HG03108 (cell line): ENCODE data around the gene SLC25A31.
A peak's percentile ranks its signal among the peaks of the same experiment; 100 is the strongest.

ENCODE experiments used
- ATAC-seq: cut with Tn5 transposase; IDR thresholded peaks from one replicate; pipeline ENCODE4 v1.9.1; 2021; ENCODE audit warnings: moderate library complexity; ENCODE audit not compliant: unreplicated experiment

Gene SLC25A31

DNA sequence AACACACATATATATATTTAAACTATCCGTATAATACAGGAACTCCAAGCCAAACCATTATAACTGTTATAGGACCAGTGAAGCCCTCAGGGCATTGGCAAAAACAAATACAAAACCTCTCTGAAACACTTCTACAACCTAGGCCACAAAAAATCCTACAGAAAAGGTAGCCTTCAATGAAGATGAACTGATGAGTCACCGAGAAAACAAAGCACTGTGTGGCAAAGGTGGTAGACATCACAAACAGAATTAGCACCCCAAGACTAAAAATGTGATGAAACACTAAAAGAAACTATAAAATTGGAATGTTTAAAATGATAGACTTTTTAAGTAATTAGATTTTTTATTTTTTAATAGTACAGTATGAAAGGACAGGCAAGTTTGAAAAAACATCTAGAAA lies 46.4 kb downstream of the SLC25A31 start:
- ATAC-seq = no peak

DNA sequence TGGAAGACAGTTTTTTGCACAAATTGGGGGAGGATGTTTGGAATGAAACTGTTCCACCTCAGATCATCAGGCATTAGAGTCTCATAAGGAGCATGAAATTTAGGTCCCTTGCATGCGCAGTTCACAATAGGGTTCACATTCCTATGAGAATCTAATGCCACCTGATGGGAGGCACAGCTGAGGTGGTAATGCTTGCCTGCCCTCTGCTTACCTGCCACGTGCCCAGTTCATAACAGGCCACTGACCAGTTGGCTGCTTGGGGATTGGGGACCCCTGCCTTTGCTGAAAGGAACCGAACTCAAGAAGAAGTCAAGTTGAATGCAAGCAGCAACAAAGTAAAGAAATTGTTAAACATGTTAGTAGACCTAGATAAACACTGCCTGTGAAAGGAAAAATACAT lies 47.3 kb downstream of the SLC25A31 start:
- ATAC-seq = no peak

DNA sequence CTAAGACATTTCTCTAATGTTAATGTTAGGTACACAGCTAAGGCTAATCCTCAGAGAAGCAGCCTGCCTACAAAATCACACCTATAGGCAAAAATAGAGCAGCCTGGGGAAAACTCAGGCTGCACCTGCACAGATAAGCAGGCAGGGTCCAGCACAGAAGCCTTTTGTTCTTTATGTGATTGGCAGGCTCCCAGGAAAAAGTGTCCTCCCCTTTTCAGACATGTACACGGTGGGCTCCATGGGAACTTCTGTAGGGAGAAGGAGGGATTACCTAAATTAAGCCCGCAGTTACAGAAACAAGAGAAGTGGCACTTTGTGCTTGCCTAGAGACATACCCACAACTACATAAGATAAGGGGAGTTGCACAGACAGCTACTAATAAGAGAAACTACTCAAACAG lies 47.9 kb downstream of the SLC25A31 start:
- no peak for ATAC-seq

DNA sequence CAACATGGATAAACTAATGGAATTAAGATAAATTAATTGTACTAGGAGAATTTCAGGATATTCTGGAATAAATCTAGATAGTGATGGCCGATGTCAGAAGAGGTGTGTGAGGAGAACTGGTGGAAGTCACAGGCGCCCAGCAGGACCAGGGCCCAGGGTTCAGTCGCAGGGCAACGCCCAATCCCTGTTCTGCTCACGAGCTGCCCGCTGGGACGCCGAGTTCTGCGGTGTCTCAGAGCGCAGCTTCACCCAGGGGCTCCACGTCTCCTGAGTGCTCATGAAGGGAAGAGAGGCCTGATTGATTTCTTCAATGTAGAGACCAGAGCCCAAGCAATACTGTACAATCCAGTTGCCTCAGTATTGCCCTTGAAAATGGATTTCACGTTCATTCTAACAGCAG lies 50.4 kb downstream of the SLC25A31 start:
- ATAC-seq = no peak

DNA sequence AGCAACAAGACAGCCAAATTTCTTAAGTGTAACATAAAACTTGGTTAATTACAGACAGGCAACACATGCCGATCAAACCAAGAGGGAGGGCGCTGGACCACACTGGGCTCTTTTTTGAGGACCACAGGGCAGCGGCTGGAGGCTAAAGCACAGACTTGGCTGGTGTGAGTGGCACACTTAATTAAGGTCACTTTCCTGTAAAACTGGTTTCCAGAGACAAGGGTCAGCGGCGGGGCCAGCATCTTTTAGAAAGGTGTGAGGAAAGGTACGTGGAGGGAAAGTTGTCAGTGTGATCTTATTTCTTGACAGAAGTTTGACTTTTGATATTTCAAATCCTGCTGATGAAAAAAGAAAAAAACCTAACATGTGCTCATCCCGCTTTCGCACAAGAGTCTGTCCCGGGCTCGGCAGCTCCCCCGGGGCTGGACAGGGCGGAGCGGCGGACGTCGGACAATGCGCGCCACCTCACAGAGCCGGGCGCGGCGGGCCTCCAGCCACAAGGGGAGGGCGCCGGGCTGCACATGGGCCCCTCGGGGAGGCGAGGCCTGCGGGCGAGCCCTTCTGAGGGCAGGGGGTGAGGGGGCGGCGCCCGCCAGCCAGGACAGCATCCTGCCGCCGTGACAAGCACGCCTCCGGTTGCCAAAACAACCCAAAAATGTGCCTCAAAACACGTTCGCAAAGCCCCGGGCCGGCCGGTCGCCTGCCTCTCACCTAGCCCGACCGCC lies 51.3 kb downstream of the SLC25A31 start:
- peak; percentile 30 for ATAC-seq

DNA sequence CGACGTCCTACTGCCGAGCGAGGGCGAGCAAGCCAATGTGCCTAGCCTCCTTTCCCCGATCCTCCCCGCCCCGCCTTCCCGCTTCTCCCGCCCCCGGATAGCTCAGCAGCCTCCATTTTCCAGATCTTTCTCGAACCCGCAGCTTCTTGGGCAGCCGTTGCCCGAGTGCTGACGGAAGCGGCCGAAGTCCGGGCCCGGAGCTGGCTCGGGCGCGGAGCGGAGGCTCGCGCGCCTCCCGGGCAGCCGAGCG lies 51.8 kb downstream of the SLC25A31 start:
- ATAC-seq = peak; percentile 73

DNA sequence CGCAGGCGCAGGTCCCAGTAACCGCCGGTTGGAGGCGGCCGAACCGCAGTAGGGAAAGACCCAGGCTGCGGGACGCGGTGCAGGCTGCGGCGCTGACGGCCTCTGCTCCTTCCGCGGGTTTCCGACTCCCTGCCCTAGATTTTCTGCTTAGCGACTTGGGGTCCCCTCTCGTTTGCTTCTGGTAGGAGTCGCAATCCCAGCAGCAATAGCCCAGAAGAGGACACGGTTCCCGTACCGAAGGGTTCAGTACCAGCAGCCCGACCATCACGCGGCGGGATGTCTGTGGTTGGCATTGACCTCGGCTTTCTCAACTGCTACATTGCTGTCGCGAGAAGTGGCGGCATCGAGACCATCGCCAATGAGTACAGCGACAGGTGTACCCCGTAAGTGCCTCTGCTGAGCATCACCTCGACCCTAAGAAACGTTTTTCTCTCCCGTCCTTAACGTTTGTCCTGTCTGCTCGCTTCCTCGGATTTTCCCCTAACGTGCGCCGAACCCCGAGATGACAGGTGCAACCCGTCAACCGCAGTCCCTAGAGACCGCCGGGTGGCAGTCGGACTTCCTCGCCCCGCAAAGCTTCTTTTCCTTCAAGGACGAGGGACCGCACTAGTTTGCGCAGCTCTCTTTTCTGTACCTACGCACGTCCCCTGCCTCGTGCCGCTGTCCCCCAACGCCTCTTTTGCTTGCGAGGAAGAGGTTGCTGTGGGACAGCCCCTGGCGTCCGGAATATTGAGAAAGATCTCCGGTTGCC lies 52.2 kb downstream of the SLC25A31 start, which contains the start of gene HSPA4L:
TSS of gene HSPA4L (plus strand) at position 48 of the 751 bp plus-strand sequence. CDS start at position 277, 229 bp downstream.
- peak; percentile 30 for ATAC-seq

DNA sequence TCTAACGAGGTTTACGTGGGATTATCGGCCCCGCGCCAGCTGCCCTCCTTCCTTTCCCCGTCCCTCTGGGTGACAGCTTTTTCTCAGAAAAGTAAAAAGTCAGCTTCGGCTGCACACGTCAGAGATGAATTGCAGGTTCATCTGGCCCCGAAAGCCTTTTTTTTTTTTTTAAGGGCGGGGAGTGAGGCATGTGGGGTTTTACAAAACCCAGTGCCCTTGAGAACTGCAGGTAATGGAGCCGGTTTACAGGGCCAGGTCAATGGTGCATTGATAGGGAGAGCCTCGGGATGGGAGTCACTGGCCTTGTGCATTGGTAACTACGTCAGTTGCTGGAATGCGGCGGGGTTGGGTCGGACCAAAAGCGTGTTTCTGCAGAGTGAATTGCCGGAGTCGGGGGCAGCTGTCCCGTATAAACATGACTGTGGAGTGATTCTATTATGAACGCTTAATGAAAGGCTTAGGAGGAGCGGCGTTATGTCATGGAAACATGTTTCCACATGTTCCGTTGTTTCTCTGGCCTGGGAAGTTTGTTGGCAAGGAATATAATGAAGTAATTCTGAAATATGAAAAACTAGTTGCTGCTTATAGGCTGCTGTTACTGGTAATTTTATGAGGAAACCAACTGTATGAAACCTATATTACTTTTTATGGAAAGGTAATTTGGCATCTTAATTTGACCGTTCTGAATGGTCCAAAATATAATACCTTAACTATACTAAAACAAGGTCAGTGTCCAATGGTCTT lies 53.0 kb downstream of the SLC25A31 start:
- ATAC-seq = peak; percentile 3

DNA sequence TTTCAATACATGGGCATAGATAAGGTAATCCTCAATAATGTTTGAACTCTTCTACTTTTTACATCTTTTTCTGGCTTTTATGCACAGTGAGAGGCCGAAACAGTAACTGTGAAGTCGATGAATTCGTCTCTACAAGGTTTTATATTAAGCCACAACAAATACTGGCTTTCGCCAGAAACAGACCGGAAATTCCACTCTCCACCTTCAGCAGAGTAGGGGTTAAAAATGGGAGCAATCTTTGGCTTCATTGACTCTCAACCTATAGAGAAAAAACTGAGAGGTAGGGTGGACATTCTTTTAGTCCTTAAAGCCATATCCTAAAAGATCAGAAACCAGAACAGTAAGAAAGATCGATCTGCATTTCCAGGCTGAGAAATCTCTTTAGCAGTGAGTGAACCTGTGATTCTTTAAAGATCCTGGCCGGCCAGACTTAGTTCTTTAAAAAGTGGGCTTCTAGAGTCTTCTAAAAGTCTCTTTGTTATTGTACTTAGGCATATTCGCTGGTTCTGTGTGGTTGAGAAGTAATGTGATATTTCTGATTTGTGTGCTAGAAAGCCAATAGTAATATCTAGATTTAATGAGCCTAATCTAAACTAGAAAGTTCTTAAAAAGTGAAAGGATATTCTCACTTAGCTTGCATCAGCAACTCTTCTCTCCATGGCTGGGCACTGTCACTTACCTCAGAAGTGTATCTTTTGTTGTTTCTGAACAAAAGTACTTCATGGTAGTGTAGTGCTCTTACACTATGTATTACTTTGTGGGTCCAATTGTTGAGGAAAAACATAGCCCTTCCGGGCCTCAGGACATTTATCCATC lies 54.0 kb downstream of the SLC25A31 start:
- no peak for ATAC-seq

DNA sequence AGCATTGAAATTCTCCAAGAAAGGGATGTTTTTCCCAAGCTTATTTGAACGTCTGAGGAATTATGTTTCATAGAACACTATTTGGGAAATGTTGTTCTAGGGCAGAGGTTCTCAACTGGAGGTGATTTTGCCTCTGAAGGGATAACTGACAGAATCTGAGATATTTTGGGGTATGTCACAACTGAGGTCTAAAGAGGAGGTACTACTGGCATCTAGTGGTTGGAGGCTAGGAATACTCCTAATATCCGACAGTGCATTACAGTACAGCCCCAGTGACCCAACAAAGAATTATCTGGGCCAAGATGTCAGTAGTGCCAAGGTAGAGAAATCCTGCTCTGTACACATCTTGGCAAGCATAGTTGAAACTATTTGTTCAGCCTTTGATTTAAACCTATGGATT lies 58.3 kb downstream of the SLC25A31 start:
- ATAC-seq = no peak

DNA sequence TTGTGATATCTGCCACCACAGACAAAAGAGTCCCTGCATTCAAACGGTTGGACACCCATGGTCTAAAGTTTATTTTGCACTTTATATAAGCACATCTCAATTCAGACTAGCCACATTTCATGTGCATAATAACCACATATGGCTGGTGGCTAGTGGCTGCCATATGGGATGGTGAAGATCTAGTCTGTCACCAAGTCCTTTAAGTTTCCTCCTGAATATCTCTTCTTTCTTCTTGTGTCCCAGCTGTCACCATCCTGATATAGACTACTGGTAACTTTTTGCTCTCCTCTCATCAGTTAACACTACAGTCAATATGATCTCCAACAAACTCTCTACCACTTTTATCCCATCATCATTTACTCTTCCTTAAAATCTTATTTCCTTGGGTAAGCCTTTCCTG lies 61.2 kb downstream of the SLC25A31 start:
- ATAC-seq = no peak

DNA sequence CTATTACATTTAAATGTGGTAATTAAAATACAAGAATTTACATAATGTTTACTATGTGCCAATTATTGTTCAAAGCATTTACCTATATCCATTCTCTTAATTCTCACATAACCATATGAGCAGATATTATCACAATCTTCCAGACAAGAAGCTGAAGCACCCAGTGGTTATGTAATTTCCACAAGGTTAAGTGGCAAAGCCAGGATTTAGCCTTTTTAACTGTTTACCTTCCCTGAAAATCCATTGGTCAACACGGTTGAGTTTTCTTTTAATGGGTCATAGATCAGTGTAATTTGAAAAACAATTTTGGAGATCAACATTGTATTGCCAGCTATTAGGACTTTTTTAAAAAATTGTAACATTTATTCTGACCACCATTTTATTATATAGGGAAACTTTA lies 63.3 kb downstream of the SLC25A31 start:
- no peak for ATAC-seq

DNA sequence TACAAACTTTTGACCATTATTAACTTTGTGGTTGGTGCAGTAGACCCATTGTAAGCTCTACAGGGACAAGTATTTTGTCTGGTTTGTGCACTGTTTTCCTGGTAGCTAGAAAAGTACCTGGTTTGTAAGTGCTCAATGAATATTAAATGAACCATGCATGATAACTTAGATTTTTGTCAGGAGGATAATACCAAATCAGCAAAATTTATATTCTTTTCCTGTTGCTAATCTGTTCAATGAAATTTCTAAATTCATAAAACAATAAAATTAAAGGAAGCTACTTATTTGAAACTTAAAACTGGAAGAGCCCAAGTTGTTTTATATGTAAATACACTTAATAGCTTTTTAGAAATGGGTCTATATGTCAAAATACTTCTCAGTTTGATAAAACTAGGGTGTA lies 69.5 kb downstream of the SLC25A31 start:
- ATAC-seq = no peak

DNA sequence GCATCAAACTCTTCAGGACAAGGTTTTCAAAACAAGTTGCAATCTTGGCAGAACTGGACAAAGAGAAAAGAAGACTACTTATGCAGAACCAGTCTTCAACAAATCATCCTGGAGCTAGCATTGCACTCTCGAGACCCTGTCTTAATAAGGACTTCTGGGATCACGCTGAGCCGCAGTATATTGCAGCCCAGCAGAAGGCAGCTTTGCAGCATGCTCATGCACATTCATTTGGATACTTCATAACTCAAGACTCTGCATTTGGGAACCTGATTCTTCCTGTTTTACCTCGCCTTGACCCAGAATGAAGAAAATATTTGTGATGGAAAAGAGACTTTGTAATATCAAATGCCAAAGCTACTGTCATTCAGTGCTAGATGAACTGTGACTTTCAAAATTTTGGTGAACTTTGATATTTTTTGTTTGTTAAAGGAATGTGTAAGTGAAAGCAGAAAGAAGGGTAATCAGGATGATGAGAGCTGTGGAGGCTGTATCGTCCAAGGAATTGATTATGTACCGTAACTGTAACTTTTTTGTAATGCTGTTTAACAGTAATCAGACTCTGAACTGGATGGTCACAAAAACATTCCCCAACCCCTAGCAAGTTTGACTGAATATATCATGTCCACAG lies 79.1 kb downstream of the SLC25A31 start:
- ATAC-seq = no peak

DNA sequence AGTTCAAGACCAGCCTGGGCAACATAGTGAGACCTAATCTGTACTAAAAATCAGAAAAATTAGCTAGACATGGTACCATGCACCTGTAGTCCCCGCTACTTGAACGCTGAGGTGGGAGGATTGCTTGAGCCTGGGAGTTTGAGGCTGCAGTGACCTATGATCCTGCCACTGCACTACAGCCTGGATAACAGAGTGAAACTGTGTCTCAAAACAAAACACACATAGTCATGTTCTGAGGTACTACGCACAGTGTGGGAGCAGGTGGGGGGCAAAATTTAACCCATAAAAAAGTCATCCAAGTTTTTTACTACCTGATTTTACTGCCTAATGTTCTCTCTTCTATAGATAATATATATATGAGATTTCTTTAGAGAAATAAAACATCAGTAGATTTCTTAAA lies 80.4 kb downstream of the SLC25A31 start:
- no peak for ATAC-seq

DNA sequence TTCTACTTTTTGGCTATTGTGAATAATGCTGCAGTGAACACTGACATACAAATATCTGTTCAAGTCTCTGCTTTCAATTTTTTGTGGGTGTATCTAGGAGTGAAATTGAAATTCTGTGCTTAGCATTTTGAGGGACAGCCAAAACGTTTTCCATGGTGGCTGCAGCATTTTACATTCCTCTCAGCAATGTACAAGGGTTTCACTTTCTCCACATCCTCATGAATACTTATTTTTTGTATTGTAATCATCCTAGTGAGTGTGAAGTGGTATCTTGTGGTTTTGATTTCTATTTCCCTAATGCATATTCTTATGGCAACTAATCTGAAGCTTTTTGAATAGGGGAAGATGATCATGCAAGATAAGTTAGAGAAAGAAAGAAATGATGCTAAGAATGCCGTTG lies 92.2 kb downstream of the SLC25A31 start:
- ATAC-seq = no peak
